ENCODE measurements around the gene NXF1.
A peak's percentile ranks its signal among the peaks of the same experiment; 100 is the strongest.

Gene NXF1

DNA sequence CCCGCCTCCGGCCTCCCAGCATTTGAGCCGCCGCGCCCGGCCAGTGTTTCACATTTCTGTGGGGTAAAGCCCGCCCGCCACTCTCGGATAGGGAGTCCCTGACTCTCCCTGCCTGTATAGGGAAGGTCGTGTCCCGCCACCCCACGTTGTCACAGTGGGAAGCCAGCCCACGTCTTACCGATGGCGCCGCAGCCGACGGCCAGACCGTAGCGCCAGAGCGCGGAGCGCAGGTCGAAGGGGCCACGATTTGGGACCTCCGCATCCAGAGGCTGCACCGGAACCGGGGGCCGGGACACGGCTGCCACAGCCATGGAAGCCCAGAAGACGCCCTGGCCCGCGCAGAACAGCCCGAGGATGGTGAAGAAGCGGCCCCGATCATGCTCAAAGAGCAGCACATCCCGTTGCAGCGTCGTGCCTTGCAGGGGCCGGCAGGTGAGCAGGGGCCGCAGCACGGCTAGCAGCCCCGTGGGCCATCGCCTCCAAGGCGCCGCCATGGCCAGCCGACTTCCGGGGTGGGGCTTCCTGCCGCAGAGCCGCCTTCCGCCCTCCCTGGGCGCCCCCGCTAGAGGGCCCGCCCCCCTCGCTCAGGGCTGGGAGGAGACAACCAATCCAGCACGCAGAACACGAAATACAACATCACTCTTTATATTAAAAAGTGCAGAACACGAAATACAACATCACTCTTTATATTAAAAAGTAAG lies 13.6 kb downstream of the NXF1 start, which contains the start of gene TMEM223:
TMEM223 (minus strand) TSS at position 506 of the 701 bp plus-strand sequence; CDS start at position 494, 12 bp downstream.
- peak; percentile 83 to 99 (median 92) for DNase-seq
- intact Hi-C loops (cut with DNase I), result loop anchor here (5.0 kb wide), 1 partner anchor 41 kb away; the partner anchor contains the start of genes STX5 and TEX54

DNA sequence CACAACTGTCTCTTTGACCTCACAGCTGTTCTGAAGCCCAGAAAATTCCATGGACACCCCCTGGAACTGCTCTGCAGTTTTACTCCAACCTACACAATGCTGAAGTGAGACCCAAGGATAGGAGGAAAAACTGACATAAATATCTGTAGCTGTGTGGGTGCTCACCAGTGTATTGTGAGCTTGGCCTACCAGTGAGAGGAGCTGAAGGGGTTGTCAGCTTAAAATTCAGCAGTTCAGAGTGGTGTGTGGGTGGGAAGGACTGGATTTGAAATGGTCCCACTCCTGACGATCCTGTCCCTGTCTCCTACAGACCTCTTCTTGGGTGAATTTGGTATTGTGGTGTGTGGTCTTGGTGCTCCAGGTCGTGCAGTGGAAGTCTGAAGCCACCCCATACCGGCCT lies 15.7 kb downstream of the NXF1 start:
- intact Hi-C loops (cut with DNase I), result loop anchor here (5.0 kb wide), 2 partner anchors 53 to 93 kb away; partner anchors contain the start of gene SLC3A2

DNA sequence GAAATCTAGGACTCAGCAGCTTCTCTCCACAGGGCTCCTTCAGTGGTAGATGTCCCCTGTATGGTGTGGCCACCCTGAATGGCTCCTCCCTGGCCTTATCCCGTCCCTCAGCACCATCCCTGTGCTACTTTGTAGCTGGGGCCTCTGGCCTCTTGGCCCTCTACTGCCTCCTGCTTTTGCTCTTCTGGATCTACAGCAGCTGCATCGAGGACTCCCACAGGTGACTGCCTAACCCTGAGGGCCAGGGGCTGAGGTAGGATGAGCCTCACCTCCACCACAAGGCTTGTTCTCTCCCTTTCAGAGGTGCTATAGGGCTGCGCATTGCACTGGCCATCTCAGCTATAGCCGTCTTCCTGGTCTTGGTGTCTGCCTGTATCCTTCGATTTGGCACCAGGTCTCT lies 16.2 kb downstream of the NXF1 start:
- peak in 2 of 10 donors; percentile 18 to 30 for DNase-seq
- intact Hi-C loops (cut with DNase I), result loop anchor here (5.0 kb wide), 2 partner anchors 53 to 93 kb away; partner anchors contain the start of gene SLC3A2

More for the DNA sequence above, 15.7 kb downstream of the NXF1 start:
- peak in 1 of 10 donors; percentile 41 for DNase-seq

DNA sequence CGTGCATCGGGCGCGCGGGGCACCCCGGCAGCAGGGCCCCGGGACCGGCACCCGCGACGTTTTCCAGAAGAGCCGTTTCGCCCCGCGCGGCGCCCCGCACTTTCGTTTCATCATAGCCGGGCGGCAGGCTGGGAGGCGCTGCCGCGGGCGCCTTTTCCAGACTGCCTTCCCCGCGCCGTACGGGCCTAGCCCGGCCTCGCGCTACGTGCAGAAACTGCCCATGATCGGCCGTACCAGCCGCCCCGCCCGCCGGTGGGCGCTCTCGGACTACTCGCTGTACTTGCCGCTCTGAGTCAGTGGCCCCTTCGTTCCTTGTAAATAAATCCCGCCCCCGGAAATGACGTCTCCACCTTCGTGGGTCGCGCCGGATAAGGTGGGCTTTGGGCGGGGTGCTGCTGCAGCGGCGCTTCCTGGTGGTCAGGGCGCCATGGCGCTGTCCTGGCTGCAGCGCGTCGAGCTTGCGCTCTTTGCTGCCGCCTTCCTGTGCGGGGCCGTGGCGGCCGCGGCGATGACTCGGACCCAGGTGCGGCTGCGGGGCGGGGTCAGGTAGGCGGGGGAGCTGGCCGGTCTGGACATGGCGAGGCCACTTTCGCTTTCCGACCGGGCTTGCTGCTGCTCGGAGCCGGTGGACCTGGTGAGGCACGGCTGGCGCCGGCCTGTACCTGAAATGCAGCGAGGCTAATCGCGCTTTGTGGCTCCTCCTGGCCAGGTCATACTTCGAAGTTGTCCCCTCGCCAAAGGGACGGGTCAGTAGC lies 18.1 kb downstream of the NXF1 start, which contains the start of gene TMEM179B:
TMEM179B (plus strand) TSS at position 398 of the 755 bp plus-strand sequence; CDS start at position 428, 30 bp downstream.
- intact Hi-C loops (cut with DNase I), result loop anchor here (5.0 kb wide), 2 partner anchors 55 to 95 kb away; partner anchors contain the start of gene SLC3A2
- DNase-seq, result peak; percentile 97 to 100 (median 99)

DNA sequence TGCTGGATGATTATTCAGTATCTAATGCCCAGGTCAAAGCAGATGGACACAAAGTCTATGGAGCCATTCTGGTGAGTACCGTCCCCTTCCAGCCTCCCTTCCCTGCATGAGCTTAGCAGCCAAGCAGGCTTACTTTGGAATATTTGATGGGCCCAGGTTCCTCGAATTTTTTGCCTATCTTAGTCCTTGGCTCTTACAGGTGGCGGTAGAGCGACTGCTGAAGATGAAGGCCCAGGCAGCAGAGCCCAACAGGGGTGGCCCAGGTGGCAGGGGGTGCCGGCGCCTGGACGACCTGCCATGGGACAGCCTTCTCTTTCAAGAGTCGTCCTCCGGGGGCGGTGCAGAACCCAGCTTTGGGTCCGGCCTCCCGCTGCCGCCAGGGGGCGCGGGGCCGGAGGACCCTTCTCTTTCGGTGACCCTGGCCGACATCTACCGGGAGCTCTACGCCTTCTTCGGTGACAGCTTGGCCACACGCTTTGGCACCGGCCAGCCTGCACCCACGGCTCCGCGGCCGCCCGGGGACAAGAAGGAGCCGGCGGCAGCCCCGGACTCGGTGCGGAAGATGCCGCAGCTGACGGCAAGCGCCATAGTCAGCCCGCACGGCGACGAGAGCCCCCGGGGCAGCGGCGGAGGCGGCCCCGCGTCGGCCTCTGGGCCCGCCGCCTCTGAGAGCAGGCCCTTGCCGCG lies 18.8 kb downstream of the NXF1 start:
- peak; percentile 74 to 98 (median 82) for DNase-seq
- intact Hi-C loops (cut with DNase I), result loop anchor here (1.0 to 5.0 kb wide), 4 partner anchors 14 to 96 kb away; partner anchors contain the start of gene SLC3A2

DNA sequence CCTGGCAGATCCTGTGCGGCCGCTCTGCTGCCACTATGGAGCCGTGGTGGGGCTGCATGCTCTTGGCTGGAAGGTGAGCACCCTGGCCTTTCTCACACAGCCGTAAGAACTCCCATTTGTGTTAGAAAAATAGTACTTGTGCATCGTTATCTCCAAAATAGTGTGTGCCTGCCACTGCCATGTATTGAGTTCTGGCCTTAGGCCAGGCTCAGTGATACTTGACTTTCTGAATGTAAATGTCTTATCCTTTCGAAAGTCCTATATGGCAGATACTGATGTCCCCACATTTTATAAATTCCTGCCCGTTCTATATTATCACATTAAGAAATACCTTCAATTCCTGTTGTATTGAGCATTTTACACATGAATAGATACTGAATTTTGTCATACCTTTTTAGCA lies 22.5 kb downstream of the NXF1 start:
- intact Hi-C loops (cut with DNase I), result no loop called here

DNA sequence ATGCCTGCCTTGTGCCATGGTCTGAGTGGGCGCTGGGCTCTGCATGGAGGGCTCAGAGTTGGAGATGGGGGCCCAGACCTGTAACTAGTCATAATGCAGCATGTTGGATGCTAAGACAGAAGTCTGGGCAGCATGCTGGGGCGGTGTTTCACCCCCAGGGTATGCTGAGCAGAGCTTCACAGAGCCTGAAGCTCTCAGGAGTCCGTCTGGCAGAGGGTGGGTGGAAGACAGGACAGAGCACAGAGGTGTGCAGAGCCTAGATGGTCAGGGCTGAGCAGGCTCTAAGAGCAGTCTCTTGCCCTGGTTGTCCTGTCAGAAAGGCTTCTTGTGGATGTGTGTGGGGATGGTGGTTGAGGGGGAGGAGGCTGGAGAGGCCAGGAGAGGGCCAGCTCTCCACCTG lies 26.8 kb downstream of the NXF1 start:
- peak in 1 of 10 donors; percentile 53 for DNase-seq
- intact Hi-C loops (cut with DNase I), result no loop called here

More for the DNA sequence above, 22.5 kb downstream of the NXF1 start:
- peak in 1 of 10 donors; percentile 24 for DNase-seq

DNA sequence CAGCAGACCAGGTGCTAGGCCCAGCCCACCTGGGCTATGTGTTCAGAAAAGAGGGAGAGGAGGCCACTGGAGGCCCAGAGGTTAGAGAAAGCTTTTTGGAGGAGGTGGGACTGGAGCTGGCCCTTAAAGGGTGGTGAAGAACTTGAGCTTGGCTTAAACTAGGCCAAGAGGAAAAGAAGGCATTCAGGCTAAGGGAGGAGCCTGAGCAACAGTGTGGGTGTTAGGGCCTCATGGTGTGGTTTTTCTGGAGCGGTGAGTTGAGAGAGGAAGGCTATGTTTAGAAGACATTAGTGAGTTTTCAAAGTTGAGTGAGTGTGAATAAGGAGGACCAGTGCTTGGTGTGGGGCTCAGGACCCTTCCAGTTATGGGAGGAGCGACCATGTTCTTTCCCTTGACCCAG lies 27.9 kb downstream of the NXF1 start:
- DNase-seq, result peak in 1 of 10 donors; percentile 1
- intact Hi-C loops (cut with DNase I), result no loop called here

DNA sequence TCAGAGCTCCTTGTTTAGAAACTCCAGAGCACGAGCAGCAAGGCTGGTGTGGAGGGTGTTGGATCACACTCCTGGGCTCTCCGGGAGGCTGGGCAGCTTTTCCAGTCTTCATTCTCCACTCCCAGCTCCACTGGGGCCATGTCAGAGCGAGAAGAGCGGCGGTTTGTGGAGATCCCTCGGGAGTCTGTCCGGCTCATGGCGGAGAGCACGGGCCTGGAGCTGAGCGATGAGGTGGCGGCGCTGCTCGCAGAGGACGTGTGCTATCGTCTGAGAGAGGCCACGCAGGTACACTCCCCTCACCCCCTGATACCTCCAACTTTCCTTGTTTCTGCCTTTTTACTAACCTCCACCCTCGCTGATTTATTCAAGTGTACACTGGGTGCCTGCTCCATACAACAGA lies 29.6 kb downstream of the NXF1 start:
- DNase-seq, result peak in 1 of 10 donors; percentile 11
- intact Hi-C loops (cut with DNase I), result no loop called here

DNA sequence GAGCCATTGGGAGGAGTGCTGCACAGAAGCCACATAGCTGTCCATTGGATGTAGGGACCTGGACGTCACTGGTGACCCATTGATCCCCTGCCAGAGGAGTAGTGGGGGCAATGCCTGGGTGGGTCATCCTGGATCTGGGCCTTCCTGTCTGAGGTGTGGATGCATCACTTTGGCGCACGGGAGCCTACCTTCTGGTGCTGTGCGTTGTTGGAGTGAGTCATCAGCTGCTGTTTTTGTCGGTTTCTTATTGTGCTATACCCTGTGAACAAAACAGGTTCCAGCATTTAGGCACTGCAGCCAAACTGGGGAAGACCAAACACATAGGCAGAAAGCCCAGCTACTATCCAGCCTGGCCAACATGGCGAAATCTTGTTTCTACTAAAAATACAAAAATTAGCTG lies 30.8 kb downstream of the NXF1 start:
- peak in 1 of 10 donors; percentile 77 for DNase-seq
- intact Hi-C loops (cut with DNase I), result no loop called here

DNA sequence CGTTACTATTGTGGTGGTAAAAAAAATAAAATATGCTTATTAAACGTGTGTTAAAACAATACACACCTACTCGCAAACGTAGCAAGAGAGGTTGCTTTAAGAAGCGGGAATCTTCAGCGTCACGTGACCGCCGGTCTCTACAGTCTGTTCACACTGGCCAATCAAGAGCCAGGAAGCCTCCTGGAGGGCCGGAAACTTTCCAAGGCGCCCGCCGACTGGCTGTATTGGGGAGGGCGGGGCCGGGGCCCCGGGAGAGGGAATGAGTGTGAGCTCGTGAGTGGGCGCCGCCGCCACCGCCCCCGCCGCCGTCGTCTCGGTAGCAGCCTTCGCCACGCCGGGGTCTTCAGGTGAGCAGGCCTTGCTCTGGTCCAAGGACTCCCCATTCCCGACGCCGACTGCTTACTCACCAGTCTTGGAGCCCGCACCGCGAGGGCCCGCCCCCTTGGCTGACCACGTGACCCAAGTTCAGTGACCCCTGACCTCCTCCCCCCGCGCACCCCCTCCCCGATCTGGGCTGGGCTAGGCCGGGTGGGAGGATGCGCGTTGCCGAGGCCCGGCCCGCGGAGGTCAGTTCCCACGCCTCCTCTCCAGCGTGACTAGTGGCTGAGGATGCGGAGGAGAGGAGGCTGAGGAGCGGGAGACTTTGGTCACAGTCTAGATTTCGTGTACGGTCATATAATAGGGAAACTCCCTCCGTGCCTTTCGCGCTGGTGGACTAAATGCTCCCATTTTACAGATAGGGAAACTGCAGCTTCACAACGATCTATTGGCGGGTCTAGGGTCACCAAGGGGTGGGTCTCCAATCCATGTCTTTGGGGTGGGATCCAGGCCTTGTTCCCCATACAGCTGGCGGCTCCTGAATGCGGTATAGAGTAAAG lies 33.9 kb downstream of the NXF1 start, which contains the start of gene TAF6L:
TAF6L (plus strand) TSS at position 253 of the 878 bp plus-strand sequence. CDS start 4,388 bp downstream, outside the sequence.
- intact Hi-C loops (cut with DNase I), result loop anchor here (1.0 kb wide), 1 partner anchor 15 kb away; no protein-coding TSS in a partner anchor
- peak; percentile 96 to 99 (median 98) for DNase-seq

DNA sequence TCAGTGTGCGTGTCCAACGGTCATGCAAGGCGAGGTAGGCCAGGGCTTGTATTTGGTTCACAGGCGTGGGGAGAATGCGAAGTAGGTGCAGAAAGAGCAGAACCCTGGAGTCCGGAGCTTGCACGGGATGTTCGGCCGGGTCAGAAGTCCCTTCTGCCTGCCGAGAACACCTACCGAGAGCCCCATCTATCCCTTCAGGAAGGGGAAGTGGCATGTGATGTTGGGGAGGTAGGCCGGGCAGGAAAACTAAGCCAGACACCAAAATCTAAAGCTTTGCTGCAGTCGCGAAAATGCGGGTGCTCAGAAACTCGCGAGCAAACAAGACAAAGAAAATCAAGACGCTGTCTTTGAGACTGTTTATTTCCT lies 34.5 kb downstream of the NXF1 start:
- DNase-seq, result peak in 9 of 10 donors; percentile 25 to 90 (median 45)
- intact Hi-C loops (cut with DNase I), result no loop called here

DNA sequence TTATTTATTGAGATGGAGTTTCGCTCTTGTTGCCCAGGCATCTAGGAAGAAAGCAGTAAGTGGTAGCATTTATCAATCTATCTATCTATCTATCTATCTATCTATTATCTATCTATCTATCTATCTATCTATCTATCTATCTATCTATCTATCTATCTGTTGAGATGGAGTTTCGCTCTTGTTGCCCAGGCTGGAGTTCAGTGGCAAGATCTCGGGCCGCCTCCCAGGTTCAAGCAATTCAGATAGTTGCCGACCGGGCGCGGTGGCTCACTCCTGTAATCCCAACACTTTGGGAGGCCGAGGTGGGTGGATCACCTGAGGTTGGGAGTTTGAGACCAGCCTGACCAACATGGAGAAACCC lies 44.4 kb downstream of the NXF1 start:
- intact Hi-C loops (cut with DNase I), result loop anchor here (2.0 kb wide), 1 partner anchor 32 kb away; the partner anchor contains the start of gene TTC9C
- peak in 1 of 10 donors; percentile 71 for DNase-seq

DNA sequence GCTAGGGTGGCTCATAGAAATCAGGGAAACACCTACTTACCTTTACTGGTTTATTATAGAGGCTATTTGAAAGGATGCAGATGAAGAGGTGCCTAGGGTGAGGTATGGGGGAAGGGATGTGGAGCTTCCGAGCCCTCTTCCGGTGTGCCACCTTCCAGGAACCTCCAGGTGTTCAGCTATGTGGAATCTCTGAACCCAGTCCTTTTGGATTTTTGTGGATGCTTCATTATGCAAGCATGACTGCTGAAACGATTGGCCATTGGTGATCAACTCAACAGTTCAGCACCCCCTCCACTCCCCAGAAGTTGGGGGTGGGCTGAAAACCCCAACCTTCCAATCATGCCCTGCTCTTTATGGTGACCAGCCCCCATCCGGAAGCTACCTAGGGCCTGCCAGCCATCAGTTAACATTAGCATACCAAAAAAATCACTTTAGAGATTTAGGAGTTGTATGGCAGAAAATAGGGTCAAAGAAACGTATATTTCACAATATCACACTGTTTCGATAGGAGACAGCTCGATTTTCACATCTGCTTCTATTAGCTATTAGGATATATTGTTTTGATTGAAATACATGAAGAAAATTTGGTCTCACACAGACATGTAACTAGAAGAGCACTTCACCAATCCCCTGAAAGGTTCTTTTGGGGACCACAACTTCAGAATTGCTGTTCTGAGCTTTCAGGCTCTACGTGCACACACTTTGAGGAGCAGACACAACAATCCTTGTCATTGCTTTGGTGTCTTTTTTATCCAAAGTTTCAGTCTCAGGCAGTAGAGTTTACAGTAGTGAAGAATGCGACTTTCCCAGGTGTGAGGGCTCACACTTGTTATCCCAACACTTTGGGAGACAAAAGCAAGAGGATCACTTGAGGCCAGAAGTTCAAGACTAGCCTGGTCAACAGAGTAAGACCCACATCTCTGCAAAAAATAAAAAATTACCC lies 47.1 kb downstream of the NXF1 start:
- intact Hi-C loops (cut with DNase I), result no loop called here
- peak in 1 of 10 donors; percentile 30 for DNase-seq

DNA sequence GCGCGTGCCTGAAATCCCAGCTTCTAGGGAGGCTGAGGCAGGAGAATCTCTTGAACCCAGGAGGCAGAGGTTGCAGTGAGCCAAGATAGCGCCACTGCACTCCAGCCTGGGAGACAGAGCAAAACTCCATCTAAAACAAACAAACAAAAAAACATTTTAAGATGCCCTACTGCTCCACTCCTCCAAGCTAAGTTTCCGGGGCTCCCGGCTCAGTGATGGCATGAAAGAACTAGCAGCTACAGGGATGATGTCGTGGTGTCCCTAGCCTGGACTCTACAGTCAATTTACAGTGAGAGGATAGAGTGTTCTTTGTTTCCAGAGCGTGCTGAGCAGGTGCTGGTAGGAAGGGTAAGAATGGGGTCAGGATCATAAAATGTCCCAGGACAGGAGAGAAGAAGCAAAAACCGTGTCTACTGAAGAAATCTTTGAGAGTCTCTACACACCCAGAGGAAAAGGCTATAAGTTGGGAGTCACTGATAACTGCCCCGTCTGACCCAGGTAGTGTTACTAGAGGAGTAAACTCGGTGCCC lies 50.1 kb downstream of the NXF1 start:
- DNase-seq, result peak in 1 of 10 donors; percentile 75
- intact Hi-C loops (cut with DNase I), result loop anchor here (2.0 kb wide), 1 partner anchor 50 kb away; the partner anchor contains the start of gene NXF1

DNA sequence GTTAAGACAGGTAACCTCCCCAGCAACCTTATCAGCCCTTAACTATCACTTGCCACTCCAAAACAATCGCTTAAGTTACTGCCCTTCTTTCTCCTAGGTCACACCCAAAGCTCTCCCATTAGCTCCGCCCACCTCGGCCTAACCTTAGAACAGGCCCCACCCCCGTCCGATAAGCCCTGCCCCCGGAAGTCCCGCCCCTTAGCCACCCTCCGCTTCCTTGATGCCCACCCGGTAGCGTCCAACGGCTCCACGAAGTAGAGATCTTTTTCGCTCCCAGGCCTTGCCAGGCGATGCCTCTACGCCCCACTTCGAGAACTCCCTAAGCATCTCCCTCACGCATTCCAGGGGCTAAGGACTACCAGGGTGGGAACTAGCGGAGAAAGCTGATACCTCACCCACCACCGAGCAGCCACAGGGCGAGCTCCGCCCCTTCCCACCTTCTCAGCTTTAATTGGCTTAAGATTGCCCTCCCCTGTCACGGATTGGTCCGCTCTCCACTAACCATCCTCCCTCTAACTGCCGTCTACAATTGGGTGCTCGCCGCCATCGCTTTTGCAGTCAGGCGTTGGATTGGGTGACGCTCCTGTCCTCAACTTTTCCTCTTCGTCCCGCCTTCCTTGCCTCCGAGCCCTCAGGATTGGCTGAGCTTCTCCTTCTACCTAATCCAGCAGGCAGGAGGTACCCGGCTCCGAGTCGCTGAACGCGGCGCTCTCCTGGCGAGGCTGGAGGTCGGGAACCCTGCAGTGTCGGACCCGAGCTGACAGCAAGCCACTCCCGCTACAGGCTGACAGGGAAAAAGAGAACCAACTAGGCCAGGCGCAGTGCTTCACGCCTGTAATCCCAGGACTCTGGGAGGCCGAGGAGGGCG lies 51.3 kb downstream of the NXF1 start, which contains the start of gene ZBTB3:
ZBTB3 (minus strand) TSS at position 425 of the 868 bp plus-strand sequence. CDS start 496 bp downstream, outside the sequence.
- intact Hi-C loops (cut with DNase I), result loop anchor here (2.0 kb wide), 1 partner anchor 51 kb away; the partner anchor contains the start of gene NXF1
- DNase-seq, result peak; percentile 97 to 100 (median 98)
